ENCODE measurements around the gene PTGER1. TPM values are rescaled to one million over a fixed set of nuclear protein-coding genes. Genes with fewer than 3 reads are reported as not detected.

The PTGER1 gene
- 0.07 and 0.27 TPM in 2 replicates for total RNA-seq

DNA sequence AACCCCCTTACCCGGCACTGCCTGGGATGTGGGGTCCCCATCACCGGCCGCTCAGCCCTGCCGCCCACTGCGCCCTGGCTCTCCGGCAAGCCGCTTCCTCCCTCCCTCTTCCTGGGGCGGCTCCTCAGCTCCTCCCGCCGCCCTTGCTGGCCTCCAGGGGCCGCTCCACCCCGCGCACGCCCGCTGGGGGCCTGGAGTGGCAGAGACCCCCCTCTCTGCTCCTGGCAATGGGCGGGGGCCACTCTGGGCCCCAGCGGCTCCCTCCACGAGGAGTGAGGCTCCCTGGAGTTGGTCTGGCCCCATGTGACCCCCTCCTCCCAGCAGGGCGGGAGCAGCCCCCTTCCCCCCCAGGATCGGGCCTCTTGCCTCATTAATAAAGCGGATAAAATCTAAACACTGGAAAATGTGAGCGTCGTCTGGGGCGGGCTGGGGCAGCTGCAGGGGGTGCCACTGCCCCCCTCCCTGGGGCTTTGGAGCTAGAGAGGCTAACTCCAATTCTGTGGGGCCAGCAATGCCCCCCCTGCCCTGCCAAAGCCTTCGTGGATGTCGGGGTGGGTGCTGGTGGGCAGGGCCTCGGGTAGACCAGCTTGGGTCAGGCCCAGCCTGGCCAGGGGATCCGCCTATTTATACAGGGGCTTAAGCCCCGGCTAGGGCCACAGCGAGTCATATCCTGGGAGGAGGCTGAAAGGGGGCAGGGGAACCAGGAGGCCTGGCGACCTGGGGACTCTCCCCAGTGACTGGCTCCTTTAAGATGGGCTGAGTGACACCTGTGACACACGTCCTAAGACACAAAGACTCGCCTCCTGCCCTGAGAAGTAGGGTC is at the start of gene PTGER1:
Gene PTGER1, minus strand, starts transcription at position 104 of the 823 bp plus-strand sequence. CDS start 1,034 bp downstream, outside the sequence.

GRCh38 chr19:14517840-14518505 is 42.8 kb upstream of the PTGER1 start, which contains the start of gene DNAJB1:
TSS of gene DNAJB1 (minus strand) at chr19:14518397. CDS start at chr19:14518349, 48 bp downstream.

DNA sequence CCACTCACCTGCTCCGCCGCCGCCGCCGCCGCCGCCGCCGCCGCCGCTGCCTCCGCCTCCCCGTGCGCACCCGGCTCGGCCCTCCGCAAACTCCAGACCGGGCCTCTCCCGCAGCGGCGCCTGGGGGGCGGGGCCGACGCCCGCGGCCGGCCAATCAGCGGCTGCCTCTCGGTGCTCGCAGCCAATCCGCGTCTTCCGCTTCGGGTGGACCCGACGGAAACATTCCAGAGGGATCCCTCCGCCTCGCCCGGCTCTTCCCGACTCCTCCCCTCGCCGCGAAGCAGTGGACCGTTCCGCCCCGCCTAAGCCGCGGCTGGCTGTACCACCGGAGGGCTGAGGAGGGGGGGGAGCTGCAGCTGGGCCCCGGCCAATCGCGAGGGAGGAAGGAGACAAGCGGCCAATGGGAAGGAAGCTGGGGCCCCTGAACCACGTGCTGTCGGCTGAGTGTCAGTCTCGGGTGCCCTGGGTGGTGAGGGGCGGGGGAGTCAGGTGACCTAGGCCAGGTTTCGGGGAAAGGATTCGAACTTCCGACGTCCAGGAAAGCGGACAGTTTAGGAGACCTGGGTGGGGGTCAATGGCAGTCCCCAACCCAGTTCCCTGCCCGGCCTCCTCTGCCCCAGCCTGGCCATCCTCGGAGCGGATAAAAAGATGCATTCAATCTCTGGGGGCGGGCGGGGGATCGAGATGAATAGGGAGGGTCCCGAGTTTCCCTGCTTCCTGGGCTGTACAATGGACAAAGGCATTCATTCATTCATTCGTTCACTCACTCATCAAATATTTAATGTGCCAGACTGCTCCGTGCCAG is 21.1 kb upstream of the PTGER1 start, which contains the start of gene GIPC1:
Gene GIPC1, minus strand, starts transcription at position 99 of the 805 bp plus-strand sequence. CDS start 13,151 bp downstream, outside the sequence.

GRCh38 chr19:14432791-14433553 is 42.2 kb downstream of the PTGER1 start, which contains the start of gene PKN1:
TSS of gene PKN1 (plus strand) at chr19:14433306. CDS start at chr19:14433522, 216 bp downstream.

Small RNA genes within 50 kb of the gene (small RNA-seq; reads per million reads assigned to genes)
- gene SNRPGP15 = not detected

Other genes starting within 250 kb of the PTGER1 start
- 5.7 and 7.6 TPM in 2 replicates for gene ADGRE5, start 93.9 kb downstream of the PTGER1 start, total RNA-seq
- gene DDX39A, start 56.0 kb downstream of the PTGER1 start, total RNA-seq = 106 and 107 TPM in 2 replicates
- 218 and 248 TPM in 2 replicates for gene PKN1, start 42.0 kb downstream of the PTGER1 start, total RNA-seq
- gene GIPC1, start 20.8 kb upstream of the PTGER1 start, total RNA-seq = 87.1 and 106 TPM in 2 replicates
- gene DNAJB1, start 43.0 kb upstream of the PTGER1 start, total RNA-seq = 54.4 and 58.1 TPM in 2 replicates
- gene TECR, start 54.2 kb upstream of the PTGER1 start, total RNA-seq = 22.6 and 38.4 TPM in 2 replicates
- 165 and 173 TPM in 2 replicates for gene NDUFB7, start 96.7 kb upstream of the PTGER1 start, total RNA-seq
- gene CLEC17A, start 107.7 kb upstream of the PTGER1 start, total RNA-seq = not detected in 2 replicates
- gene ADGRE3, start 199.5 kb upstream of the PTGER1 start, total RNA-seq = not detected in 2 replicates
- 13.4 and 14.8 TPM in 2 replicates for gene ZNF333, start 214.7 kb upstream of the PTGER1 start, total RNA-seq

Data from thoracic aorta endothelial cell (primary cell).